Activated CD4-positive, CD25-positive, alpha-beta regulatory T cell treated with anti-CD3 and anti-CD28 coated beads, Interleukin-2, amount 50 U/mL, for 24 hours (primary cell): Measurements from ENCODE around the gene FILIP1L.

Source experiments
- ATAC-seq, 2 donors: fragments of 150-1000 bp; cut with Tn5 transposase; one replicate each; pipeline ENCODE4 v1.10.0; 2021; ENCODE audit warnings: mild to moderate bottlenecking in 1 of 2, moderate library complexity in 1 of 2

The FILIP1L gene

GRCh38 chr3:99834211-99834957, 279.9 kb downstream of the FILIP1L start:
- no peak for ATAC-seq

- no peak for ATAC-seq
Observed at GRCh38 chr3:99833617-99834205, 280.6 kb downstream of the FILIP1L start.

DNA sequence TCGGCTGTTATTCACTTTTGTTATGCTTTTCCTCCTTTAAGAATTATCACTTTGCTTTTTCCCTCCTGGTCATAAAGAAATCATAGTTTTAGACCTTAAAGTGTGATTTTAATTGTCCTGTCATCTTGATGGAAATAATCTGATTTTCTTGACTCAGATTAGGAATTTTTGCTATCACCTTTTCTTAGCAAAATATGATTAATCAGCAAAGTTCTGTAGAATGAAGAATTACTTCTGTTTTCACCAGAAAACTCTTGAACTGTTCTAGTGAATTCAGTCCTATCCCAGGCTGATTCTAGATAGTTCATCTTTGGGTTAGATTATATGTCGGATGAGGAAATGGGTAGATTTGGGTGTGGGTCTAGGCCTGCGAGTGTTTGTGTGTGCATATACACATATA, 284.5 kb downstream of the FILIP1L start:
- no peak for ATAC-seq

- ATAC-seq: peak; percentile 74 to 80
Observed at GRCh38 chr3:99825004-99825640, 289.2 kb downstream of the FILIP1L start.

- no peak for ATAC-seq
Observed at GRCh38 chr3:99823723-99824711, 290.3 kb downstream of the FILIP1L start.

GRCh38 chr3:99818818-99819217, 295.5 kb downstream of the FILIP1L start:
- no peak for ATAC-seq

DNA sequence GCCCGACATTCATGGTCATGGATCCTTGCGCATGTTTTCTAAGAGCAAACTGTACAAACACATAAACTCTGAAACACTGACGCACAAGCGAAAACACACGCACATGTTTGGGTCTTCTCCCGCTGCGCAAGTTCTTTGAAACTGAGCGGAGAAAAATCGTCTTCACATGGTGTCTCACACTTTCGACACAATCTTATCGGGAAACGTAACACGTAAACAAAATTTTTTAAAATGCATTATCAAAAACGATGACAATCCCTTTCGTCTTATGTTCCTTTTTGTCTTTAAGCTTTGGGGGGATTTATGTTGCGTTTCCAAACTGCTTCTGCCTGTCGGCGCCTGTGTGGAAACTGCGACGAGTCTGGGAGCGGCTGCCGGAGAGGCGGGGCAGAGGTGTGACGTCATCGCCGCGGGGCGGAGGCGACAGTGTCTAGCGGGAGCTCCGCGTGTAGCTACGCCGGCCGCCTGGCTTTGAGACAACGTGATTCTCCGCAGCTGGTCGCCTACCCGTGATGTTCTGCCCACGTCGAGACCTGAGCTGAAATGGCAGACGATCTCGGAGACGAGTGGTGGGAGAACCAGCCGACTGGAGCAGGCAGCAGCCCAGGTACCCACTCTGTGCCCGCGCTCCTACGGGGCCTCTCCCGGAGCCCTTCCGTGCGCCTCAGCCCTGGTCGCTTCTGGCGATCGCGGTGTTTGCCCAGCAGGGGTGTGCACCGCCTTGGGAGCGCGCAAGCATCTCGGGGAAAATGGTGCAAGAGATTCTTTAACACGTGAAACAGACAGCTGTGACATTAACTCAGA, 296.7 kb downstream of the FILIP1L start, which contains the start of gene CMSS1:
CMSS1 (plus strand) TSS at position 426 of the 804 bp plus-strand sequence.
- ATAC-seq: peak; percentile 95 to 96

GRCh38 chr3:99817047-99817436, 297.3 kb downstream of the FILIP1L start:
- ATAC-seq: no peak

- no peak for ATAC-seq
Observed at GRCh38 chr3:99810403-99810802, 303.9 kb downstream of the FILIP1L start.

DNA sequence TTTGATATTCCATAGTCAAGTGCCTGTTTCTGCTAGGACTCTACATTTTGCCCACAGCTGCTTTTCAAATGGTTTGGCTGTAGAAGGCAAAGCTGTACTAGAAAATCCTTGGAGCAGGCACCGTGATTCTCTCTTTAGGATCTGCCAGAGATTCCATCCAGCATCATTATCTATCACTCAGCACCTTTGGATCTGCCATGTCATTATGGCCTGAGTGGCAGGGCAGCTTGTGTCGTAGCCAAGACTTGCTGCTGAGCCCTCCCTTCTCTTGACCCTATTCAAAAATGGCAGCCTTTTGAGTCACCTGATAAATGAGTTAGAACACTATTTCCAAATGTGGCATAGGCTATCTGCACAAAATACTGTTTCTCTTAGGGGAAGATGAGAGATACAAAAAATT, 304.7 kb downstream of the FILIP1L start:
- ATAC-seq: no peak

GRCh38 chr3:99808163-99808794, 306.0 kb downstream of the FILIP1L start:
- no peak for ATAC-seq

DNA sequence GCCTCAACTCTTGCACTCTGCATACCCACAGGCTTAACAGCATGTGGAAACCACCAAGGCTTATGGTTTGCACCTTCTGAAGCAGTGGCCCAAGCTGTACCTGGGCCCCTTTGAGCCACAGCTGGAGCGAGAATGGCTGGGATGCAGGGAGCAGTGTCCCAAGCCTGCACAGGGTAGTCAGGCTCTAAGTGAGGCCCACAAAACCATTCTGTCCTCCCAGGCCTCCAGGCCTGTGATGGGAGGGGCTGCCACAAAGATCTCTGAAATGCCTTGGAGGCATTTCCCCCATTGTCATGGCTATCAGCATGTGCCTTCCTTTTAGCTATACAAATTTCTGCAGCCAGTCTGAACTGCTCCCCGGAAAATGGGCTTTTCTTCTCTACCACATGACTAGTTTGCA, 309.1 kb downstream of the FILIP1L start:
- ATAC-seq: no peak

DNA sequence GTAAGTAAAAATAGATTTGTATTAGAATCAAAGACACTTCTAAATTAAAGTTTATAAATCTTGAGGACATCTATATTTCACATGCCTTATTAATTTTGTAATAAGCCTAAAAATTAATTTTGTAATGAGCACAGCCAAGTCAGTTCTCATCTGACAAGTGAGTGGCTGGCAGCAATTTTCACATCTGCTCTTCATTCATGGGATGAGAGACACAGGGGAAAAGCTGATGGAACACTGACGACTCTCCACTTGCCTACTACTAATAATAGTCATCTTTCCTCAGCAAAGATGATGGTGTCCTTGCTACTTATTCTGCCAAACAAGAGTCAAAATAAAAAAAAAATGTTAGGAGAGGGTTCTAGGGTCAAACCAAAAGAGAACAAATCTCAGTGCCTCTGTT, 311.0 kb downstream of the FILIP1L start:
- ATAC-seq: no peak

- no peak for ATAC-seq
Observed at GRCh38 chr3:99799422-99799821, 314.9 kb downstream of the FILIP1L start.

- ATAC-seq: no peak
Observed at GRCh38 chr3:99795573-99795972, 318.7 kb downstream of the FILIP1L start.

- ATAC-seq: no peak
Observed at GRCh38 chr3:99794485-99794884, 319.8 kb downstream of the FILIP1L start.

- ATAC-seq: peak; percentile 51 to 56
Observed at GRCh38 chr3:99789011-99789721, 325.1 kb downstream of the FILIP1L start.
